Measurements from ENCODE around the gene LIFR. TPM values are rescaled to one million over a fixed set of nuclear protein-coding genes. Genes with fewer than 3 reads are reported as not detected.
A peak's percentile ranks its signal among the peaks of the same experiment; 100 is the strongest.

The LIFR gene
- total and polyA plus RNA-seq, 12 donors, result 9.2 to 118 (median 59.0) TPM

GRCh38 chr5:38537505-38537904 lies 18.9 kb downstream of the LIFR start:
- TF ChIP-seq, protein P1, sequence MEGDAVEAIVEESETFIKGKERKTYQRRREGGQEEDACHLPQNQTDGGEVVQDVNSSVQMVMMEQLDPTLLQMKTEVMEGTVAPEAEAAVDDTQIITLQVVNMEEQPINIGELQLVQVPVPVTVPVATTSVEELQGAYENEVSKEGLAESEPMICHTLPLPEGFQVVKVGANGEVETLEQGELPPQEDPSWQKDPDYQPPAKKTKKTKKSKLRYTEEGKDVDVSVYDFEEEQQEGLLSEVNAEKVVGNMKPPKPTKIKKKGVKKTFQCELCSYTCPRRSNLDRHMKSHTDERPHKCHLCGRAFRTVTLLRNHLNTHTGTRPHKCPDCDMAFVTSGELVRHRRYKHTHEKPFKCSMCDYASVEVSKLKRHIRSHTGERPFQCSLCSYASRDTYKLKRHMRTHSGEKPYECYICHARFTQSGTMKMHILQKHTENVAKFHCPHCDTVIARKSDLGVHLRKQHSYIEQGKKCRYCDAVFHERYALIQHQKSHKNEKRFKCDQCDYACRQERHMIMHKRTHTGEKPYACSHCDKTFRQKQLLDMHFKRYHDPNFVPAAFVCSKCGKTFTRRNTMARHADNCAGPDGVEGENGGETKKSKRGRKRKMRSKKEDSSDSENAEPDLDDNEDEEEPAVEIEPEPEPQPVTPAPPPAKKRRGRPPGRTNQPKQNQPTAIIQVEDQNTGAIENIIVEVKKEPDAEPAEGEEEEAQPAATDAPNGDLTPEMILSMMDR (IDR thresholded peaks at IDR 0.05), result no peak
- no peak for TF ChIP-seq POLR2A (IDR thresholded peaks at IDR 0.05)
- DNase-seq, result no peak
- H3K4me3 ChIP-seq, result peak overlapping the region in 1 of 4 donors; percentile 2
- intact Hi-C loops (cut with DNase I), result no loop called here
- H3K4me1 ChIP-seq (replicated peaks in 1 of 2), result peaks cover 0 to 64% of the 10 kb centered on the region in 2 donors
- H3K27ac ChIP-seq, result peak overlapping the region in 1 of 5 donors; percentile 22
- H3K36me3 ChIP-seq (replicated peaks in 1 of 2), result no peaks in the 10 kb centered on the region
- H3K9me3 ChIP-seq (replicated peaks in 1 of 3), result no peaks in the 10 kb centered on the region
- no peaks in the 10 kb centered on the region for H3K27me3 ChIP-seq
- 56 to 65% (median 63%) methylated on average over 4 of the region's 4 CpGs for WGBS, 4 donors

DNA sequence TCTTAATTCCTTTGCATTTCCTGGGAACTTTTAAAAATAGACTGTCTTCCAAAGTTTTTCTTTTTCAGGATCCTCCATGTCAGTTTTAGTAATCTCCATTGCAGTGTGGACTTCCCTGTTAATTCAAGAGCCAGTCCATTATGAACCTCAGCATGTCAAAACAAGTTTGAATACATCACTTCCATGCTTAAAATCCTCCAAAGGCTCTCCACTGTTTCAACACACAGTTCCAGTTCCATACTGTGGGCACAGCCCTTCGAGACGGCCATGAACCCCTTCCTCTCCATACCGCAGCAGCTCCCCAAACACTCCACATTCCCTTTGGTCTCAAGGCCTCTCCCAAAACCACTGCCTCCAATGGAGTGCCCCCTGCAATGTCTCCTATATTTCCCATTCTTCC lies 19.5 kb downstream of the LIFR start:
- Histone ChIP-seq H3K27ac (peak overlapping the region in 2 of 5 donors; percentile 15 to 44), H3K4me1 (replicated peaks in 1 of 2) (peaks cover 0 to 68% of the 10 kb centered on the region in 2 donors), H3K9me3 (replicated peaks in 1 of 3) (no peaks in the 10 kb centered on the region), H3K27me3 (no peaks in the 10 kb centered on the region), H3K4me3 (peak overlapping the region in 1 of 4 donors; percentile 2), H3K36me3 (replicated peaks in 1 of 2) (no peaks in the 10 kb centered on the region)
- TF ChIP-seq, protein P1 (IDR thresholded peaks at IDR 0.05), result no peak
- no peak for DNase-seq
- 73 to 84% (median 79%) methylated on average over 3 of the region's 3 CpGs for WGBS, 4 donors
- intact Hi-C loops (cut with DNase I), result no loop called here

DNA sequence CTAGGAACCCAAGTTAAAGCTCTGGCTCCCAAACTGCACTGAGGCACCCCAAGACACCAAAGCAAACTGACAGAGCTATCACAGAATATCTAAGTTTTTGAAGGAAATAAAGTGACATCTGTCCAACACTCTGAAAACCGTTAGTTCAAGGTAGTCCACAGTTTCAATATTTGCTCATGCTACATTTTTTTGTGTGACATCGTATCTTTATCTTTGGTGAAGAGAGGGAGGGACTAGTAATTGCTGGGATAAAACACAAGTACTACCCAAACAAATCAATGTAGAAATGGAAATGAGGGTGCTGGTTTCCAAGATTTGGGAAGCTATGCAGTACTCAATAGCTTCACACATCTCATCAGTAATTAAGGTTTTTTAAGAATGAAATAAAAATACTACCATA lies 20.6 kb downstream of the LIFR start:
- WGBS, 4 donors, result 57 to 66% (median 61%) methylated on average over 2 of the region's 2 CpGs
- no peak for TF ChIP-seq POLR2A (IDR thresholded peaks at IDR 0.05)
- TF ChIP-seq, protein P1 (IDR thresholded peaks at IDR 0.05), result no peak

DNA sequence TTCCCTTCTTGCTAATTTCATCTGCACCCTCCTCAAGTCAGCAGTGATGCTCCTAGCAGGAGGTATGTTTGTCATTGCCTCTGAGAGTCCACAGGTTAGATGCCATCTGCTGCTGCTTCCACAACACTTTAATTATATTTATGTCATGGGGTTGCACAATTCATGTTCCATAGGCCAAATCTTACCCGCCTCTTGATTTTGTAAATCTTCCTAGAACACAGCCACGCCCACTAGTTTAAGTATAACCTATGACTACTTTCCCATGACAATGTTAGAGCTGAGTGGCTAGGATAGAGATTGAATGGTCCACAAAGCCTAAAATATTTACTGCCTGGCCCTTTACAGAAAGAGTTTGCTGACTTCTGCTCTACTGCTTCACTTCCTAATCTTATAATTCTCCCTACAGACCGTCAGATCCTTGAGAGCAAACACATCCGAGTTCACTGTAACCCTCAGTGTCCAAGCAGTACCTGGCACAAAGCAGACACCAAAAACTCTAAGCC lies 21.1 kb downstream of the LIFR start:
- Histone ChIP-seq H3K4me1 (replicated peaks in 1 of 2) (peaks cover 0 to 59% of the 10 kb centered on the region in 2 donors), H3K4me3 (no peak overlapping the region), H3K27ac (peak overlapping the region in 1 of 5 donors; percentile 17), H3K36me3 (replicated peaks in 1 of 2) (no peaks in the 10 kb centered on the region), H3K9me3 (replicated peaks in 1 of 3) (peaks cover 0 to 5% (median 0%) of the 10 kb centered on the region in 3 donors), H3K27me3 (no peaks in the 10 kb centered on the region)
- 71 to 83% (median 78%) methylated on average over 4 of the region's 4 CpGs for WGBS, 4 donors
- intact Hi-C loops (cut with DNase I), result no loop called here
- no peak for DNase-seq
- TF ChIP-seq POLR2A (IDR thresholded peaks at IDR 0.05), result no peak
- TF ChIP-seq, protein P1 (IDR thresholded peaks at IDR 0.05), result no peak

More for the DNA sequence above, 20.6 kb downstream of the LIFR start:
- peaks cover 0 to 61% of the 10 kb centered on the region in 2 donors for H3K4me1 ChIP-seq (replicated peaks in 1 of 2)
- H3K27ac ChIP-seq, result peak overlapping the region in 1 of 5 donors; percentile 17
- H3K4me3 ChIP-seq, result no peak overlapping the region
- H3K36me3 ChIP-seq (replicated peaks in 1 of 2), result no peaks in the 10 kb centered on the region
- DNase-seq, result no peak
- intact Hi-C loops (cut with DNase I), result no loop called here
- H3K27me3 ChIP-seq, result no peaks in the 10 kb centered on the region
- H3K9me3 ChIP-seq (replicated peaks in 1 of 3), result peaks cover 0 to 5% (median 0%) of the 10 kb centered on the region in 3 donors
